Fibroblast of villous mesenchyme (primary cell): ENCODE results near the gene GTF2H1. TPM values are rescaled to one million over a fixed set of nuclear protein-coding genes. Genes with fewer than 3 reads are reported as not detected.
A peak's percentile ranks its signal among the peaks of the same experiment; 100 is the strongest.

Experiments
- DNase-seq: peaks from one replicate; pipeline ENCODE4 v3.0.0-alpha.2; 2010; ENCODE audit warnings: low read depth
- H3K4me3 ChIP-seq: 2 replicates; pipeline ENCODE4 v1.5.1; 2011; ENCODE audit warnings: low read depth, mild to moderate bottlenecking, low read length
- CTCF ChIP-seq: IDR thresholded peaks from 2 replicates; pipeline ENCODE4 v1.5.1; 2012; ENCODE audit warnings: low read depth, mild to moderate bottlenecking, low read length; ENCODE audit not compliant: insufficient read depth
- total RNA-seq: library from RNA; depleted of rRNA; stranded (reverse); fragments of >200 nt; gene quantifications from 2 replicates; pipeline ENCODE4 v1.2.3, GENCODE V29; 2012

GTF2H1 gene
- total RNA-seq, 1 donor: 92.0 TPM

GRCh38 chr11:18310800-18311340, 11.5 kb upstream of the GTF2H1 start:
- DNase-seq: no peak
- no peak overlapping the region for H3K4me3 ChIP-seq
- TF ChIP-seq CTCF: no peak

- peak; percentile 13 for DNase-seq
- H3K4me3 ChIP-seq: no peak overlapping the region
Observed at GRCh38 chr11:18312012-18312411, 10.4 kb upstream of the GTF2H1 start.

GRCh38 chr11:18312663-18313420, 9.5 kb upstream of the GTF2H1 start:
- DNase-seq: peak; percentile 70
- no peak for TF ChIP-seq CTCF
- H3K4me3 ChIP-seq: no peak overlapping the region

More at GRCh38 chr11:18312012-18312411, 10.4 kb upstream of the GTF2H1 start:
- no peak for TF ChIP-seq CTCF

- no peak for TF ChIP-seq CTCF
- H3K4me3 ChIP-seq: no peak overlapping the region
- DNase-seq: peak; percentile 28
Observed at GRCh38 chr11:18313965-18314763, 8.2 kb upstream of the GTF2H1 start.

GRCh38 chr11:18314784-18315523, 7.4 kb upstream of the GTF2H1 start:
- no peak for TF ChIP-seq CTCF
- no peak overlapping the region for H3K4me3 ChIP-seq
- DNase-seq: no peak

GRCh38 chr11:18315893-18316292, 6.5 kb upstream of the GTF2H1 start:
- no peak for TF ChIP-seq CTCF
- DNase-seq: no peak
- H3K4me3 ChIP-seq: no peak overlapping the region
